HG02623 (cell line): ENCODE data around the gene EHHADH.

ENCODE experiments used
- ATAC-seq: cut with Tn5 transposase; IDR thresholded peaks from one replicate; pipeline ENCODE4 v1.9.1; 2021; ENCODE audit warnings: moderate library complexity; ENCODE audit not compliant: unreplicated experiment

EHHADH gene

DNA sequence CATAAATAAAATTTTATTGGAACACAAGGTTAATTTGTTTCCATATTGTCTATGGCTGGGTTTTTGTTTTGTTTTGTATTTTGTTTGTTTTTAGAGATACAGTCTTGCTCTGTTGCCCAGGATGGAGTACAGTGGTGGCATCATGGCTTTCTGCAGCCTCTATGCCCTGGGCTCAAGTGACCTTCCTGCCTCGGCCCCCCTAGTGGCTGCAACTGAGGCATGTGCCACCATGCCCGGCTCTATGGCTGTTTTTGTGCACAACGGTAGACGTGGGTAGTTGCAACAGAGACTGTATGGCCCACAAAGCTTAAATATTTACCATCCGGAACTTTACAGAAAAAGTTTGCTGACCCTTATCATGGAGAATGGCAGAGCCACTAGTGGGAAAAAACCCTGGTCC is 54.2 kb downstream of the EHHADH start:
- no peak for ATAC-seq

DNA sequence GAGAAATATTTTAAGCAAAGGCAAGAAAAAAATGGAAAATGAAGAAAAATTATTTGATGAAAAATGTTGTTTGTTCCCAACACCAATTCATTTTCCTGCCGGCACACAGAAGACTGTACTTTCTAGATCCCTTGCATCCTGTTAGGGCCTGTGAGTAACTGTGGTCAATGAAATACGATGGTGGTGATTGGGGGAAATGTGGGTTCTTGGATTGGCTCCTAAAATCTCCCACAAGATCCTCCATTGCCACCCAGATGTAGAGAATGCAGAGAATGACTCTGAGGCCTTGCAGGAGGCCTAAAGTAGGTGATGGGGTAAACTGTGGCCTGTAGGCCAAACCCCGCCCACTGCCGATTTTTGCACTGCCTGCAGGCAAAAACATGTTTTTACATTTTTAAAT is 54.6 kb downstream of the EHHADH start:
- no peak for ATAC-seq

DNA sequence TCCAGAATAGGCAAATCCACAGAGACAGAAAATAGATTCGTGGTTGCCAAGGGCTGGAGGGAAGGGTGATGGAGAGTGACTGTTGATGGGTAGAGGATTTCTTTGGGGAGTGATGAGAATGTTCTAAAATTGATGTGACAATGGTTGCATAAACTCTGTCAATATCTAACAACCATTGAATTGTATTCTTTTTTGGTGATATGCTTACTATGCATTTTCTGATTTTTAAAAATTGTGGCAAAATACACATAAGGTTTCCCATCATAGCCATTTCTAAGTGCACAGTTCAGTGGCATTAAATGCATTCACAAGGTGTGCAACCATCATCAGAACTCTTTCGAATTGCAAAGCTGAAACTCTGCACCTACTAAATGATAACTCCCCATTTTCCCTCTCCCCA is 56.8 kb downstream of the EHHADH start:
- no peak for ATAC-seq

DNA sequence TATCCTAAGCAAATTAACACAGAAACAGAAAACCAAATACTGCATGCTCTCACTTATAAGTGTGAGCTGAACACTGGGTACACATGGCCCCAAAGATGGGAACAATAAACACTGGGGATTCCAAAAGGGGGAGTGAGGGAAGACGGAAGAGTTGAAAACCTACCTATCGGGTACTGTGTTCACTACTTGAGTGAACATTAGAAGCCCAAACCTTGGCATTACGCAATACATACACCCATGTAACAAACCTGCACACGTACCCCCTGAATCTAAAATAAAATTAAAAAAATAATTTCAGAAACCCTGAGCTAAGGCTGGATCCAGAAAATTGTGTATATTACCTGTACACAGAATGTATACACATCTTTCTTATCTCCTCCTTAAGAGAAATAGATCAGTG is 58.2 kb downstream of the EHHADH start:
- no peak for ATAC-seq

DNA sequence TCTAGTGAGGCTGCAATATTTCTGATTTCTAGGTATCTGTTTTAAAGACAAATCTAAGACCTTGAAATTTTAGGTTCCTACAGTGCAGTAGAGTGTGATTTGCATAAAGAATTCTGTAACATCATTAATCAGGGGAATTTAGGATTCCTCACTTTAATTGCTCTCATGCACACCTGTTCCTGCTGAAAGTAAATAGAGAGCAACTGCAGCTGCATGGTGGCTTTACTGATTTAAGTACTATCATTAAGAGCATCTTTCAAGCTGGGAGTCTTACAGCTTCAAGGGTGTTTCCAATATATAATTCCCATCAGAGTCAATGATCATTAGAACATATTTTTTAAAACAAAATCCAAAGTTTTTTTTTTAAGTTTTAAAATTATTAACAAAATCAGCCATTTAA is 65.0 kb downstream of the EHHADH start:
- ATAC-seq: no peak

DNA sequence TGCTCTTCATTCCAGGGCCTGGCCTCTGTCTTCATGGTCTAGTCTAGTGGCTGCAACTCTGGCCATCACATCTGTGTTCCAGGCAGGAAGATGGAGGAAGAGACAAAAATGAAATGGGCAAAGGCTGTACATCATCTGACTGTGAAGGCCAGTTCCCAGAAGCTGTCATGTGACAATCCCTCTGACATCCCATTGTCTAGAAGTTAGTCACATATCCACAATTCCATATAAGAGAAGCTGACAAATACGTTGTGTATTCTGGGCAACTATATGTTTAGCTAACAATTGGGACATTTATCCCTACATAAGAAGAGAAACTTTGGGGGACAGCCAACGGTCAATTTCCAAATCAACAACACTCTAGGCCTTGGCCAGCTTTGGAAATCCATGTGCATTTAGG is 66.5 kb downstream of the EHHADH start:
- ATAC-seq: no peak

DNA sequence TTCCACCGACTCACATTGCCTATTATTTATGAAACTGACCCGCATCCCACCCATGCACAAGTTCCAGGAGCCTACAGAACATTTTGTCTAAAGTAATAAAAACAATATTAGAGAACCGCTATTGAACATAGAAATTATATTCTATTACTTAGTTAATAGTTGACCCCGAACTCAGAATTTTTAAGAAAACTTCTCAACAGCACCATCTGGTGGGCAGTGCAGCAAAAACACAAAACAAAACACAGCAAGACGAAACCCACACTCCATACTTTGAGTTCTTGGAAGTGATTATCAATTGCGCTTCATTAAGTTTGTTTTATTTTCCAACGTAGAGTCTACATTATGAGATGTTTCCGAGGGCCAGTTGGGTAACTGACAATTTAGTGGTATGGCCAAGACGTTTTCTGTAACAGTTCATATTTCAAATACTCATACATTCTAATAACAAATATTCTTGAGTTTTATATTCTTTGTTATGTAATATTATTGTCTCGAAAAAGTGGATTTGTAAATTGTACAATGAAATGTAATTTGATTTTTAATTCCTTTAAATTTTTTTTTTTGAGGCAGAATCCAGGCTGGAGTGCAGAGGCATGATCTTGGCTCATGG is 77.0 kb downstream of the EHHADH start:
- no peak for ATAC-seq

DNA sequence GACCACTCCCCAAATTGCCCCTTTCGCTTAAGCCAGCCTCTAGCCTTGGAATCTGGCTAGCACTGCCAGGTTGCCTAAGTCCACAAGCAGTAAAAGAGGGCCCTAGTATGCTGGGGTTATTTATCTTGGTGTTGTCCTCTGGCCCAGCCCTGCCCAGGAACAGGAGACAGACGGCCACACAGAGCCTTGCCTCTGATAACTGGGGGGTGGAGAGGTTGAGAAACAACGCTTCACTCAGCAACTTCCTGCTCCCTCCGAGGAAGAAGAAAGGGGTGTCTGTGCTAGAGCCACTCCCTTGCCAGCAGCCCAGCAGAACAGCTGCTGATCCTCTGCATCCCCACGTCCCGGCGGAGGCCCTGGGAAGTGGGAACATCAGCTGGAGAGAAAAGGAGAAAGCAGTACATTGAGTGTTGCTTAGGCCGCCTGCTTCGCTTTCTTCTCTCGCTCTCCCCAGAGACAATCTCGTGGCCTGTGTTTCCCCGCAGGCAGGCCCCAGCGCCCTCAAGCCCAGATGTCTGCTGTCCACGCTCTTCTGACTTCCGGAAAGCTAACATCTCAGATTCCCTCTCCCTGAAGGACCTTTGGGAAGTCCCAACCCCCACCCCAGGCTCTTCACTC is 78.4 kb downstream of the EHHADH start:
- ATAC-seq: peak; percentile 55

DNA sequence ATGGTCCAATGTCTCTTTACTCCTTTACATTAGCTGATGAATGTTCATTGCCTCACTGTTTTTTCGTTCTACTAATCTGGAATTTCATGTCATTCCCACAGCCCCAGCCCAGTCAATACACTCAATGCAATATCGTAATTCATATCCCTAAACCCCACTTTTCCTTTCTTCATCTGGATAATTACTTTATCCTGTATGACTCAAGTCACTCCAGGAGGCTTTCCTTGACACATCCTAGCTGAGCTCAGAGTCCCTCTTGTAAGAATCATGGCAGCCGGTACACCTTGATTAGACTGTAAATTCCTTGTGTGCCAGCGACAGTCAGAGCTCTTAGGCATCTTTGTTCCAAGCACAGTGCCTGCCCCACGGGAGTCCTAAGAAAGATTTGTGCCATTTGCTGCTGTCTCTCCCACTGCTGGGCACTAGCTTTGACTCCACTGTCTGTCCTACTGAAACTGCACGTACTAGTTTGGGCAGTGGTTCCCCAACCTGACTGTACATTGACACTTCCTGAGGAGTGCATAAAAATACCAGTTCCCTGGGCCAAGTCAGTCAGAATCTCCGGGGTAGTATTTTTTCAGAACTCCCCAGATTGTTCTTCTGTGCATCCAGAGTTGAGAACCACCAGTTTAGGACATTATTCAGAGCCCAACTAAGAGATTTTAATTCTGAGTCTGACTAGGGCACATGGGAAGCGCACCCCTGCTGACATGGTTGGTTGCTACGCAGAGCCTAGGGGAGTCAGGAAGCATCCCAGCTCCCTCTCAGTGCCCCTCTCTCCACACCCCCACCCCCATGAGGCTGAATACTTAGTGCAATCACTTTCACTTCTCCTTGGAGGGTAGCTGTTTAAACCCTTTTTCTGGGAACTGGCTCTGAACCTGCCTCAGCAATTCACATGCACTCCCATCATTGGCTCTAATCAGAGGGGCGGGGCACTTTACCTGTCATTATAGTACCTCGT is 81.5 kb downstream of the EHHADH start:
- ATAC-seq: no peak

DNA sequence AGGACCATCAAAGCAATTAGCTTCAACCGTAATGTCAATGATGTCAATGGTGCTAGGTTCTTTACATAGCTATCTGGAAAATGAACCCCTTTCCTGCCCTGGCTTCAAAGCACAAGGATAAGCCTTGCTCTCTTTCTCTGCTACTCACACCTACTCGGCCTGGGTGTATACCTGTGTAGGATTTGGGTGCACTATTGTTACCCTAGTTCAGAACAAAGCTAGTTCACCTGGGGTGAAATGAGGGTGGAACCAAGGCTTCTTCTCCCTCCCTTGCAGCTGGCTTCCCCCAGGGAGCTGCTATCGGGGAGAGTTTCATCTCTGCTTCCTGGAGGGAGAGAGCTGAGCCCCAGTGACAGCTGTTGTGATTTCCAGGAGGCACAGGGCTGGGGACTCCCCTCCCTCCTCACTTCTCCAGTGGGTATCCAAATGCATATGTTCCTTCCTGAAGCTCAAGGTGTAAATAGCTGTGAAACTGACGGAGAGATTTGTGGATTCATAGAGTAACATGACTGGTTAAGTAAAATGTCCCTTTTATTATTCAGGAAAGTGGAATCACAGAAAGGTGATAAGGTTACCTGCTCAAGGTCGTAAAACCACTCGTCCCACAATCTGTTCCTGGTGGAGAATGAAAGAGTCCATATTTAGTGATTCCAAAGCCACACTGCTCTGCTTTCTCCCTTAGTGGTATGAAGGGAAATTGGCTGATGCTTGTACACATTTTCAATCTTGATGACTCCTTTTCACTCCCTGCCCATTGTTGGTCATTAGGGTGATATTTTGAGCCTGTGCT is 89.2 kb downstream of the EHHADH start:
- ATAC-seq: no peak

DNA sequence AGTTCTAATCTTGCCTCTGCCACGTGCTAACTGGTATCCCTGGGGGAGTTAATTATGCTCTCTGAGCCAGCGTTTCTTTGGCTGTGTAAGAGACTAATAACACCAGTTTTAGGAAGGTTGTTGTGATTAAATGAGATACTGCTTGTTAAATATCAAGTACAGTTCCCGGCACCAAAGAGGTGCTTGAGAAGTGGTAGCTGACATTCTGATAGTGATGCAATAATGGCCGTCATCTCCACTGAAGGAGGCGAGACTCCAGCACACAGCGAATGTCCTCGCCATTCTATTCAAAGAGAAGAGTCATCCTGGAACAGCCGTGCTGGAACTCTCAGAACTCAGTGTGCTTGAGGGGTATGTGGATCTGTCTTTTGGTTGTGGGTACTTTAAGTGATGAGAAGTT is 91.2 kb downstream of the EHHADH start:
- ATAC-seq: no peak

DNA sequence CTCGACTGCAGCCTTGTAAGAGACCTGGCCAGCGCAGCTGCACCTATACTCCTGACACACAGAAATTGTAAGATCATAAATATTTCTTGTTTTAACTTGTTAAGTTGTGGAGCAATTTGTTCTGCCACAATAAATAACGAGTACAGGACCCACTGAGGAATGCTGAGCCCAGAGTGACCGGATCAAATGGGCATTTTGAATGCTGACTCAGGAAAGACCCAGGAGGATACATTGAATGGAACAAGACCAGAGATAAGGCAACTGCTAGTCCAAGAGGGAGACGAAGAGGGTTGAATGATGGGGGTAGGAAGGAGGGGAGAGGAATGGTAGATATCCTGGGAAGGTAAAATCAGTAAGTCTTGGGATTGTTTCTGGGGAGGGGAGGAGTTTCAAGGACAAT is 92.1 kb downstream of the EHHADH start:
- no peak for ATAC-seq

DNA sequence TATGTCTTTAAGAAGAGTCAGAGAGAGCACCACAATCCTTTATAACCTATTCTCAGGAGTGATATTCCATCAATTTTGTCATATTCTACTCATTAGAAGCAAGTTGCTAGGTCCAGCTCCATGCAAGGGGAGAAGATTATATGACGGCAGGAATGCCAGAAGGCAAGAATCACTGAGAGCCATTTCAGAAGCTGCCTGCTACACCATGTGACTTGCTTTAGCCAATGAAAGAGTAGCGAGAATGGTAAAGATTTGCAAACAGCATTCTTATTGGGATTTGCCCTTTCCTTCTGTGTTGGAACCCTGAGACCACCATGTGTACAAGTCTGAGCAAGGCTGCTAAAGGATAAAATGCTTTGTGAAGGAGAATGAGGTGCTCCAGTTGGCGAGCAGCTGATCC is 96.5 kb downstream of the EHHADH start:
- ATAC-seq: no peak

DNA sequence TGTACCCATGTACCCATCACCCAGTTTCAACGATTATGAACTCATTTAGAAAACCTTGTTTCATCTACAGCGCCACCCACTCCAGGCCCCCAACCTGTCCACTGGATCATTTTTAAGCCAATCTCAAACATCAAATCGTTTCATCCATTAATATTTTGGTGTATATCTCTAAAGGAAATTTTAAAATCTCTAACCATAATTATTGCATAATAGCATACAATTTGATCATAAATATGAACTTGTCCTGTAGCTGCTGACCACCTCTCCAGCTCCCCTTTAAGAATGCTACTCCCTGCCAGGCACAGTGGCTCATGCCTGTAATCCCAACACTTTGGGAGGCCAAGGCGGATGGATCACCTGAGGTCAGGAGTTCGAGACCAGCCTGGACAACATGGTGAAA is 98.2 kb downstream of the EHHADH start:
- ATAC-seq: no peak

DNA sequence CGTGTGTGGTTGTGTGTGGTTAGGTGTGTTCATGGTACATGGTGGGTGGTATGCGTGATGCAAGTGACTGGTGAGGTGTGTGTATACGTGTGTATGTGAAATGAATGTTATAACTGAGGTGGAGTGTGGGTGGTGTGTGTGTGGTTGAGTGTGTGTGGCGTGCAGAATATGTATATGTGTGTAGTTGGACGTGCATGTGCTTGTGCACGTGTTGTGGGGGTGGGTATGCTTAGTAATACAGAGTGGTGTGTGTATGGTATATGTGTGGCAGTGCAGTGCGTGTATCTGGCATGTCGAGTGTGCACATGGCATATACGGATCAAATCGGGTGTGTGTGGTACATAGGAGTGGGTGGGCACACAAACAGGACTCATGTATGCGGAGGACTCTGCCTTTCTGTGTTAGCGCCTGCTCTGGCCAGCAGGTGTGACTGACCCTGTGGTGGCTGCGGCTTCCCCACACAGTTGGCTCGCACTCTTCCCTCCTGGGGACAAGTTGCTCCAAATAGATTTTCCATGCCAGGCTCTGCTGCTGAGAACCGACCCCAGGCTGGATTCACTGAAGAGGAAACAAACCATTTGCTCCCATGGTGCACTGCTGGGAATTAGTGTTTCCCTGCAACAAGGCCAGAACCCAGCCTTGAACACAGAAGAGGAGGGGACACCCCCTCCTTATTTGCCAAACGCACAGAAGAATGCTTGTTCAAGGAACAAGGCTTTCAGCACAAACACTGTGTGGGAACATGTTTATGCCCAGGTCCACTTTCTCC is 99.8 kb downstream of the EHHADH start:
- no peak for ATAC-seq

DNA sequence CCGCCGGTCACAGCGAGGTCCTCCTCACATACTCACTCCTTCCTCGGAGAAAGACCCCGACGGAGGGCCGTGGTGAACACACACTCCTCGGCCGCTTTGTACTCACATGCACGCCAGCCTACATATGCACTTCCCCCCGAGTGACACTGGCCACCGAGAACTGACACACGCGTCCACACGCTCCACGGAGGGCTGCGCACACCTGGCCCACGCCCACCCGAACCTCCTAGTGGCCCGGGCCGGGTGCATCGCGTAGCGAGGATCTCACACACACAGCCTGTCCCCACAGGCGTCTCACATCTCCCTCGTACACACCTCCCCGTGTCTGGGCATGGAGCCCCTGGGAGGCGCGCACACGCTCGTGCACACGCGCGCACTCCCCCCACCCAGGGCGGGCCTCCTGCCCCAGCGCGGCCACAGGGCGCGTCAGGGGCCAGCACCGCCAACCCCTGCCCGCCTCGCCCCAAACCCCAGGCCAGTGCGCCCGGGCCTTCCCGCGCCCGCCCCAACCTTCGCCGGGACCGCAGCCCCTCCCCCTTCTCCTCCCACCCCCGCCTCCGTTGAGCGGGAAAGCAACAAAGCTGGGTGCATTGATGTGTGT is 100.6 kb downstream of the EHHADH start:
- ATAC-seq: no peak

DNA sequence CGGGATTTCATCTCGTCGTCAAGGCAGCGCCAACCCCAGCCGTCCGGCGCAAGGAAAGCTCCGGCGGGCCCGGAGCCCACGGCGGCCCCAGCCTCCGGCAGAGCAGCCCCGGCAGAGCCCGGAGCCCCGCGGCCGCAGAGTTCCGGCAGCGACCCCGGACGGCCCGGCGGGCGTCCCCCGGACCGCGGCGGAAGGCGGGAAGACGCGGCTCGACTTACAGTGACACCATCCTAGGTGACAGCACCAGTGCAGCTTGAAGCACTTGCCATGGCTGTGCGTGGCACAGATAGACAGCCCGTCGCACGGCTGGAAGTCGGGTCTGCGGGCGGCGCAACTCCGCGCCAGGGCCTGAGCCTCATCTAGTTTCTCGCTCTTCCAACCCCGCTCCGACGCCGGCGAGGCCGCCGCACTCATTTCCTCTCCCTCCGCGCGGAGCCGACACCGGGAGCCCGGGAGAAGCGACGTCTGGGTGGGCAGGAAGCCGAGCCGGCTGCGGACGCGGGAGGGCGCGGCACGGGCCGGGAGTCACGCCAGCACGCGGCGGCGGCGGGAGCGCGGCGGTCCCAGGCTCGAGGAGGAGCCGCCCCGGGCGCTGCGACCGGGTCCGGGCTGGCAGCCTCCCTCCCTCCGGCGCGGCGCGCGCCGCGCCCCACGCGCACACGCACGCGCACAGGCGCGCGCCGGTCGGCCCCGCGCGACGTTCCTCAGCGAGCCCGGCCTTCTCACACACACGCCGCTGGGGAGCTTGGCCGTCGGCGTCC is 101.3 kb downstream of the EHHADH start, which contains the start of gene C3orf70:
Gene C3orf70 (minus strand): TSS at position 651 of the 761 bp plus-strand sequence. CDS start 237 bp downstream, at position 414.
- ATAC-seq: no peak

DNA sequence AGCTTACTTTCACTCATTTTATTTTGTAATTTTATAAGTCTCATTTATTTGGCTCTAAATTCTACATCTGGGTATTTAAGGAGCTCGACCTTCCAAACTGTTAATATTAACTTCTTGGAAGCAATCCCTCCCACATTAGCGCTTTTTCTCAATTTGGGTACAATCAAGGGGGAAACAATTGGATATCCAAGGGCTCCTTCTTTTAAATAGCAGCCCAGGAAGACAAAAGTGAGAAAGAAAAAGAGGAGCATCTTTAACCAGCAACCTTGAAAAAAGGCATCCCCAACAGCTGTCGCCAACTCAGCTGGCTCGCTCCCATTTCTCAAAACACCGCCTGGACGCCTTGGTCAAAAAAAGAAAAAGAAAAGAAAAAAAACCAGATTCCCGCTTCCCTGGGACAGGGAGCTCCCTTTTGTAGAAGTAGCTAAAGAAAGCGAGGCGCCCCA is 101.9 kb downstream of the EHHADH start:
- ATAC-seq: no peak
